GM12892 (cell line): ENCODE data around the gene CDCA5.

Experiments used
- POLR2AphosphoS5 ChIP-seq: IDR thresholded peaks from 2 replicates; pipeline ENCODE4 v1.6.1; 2011; ENCODE audit warnings: low read depth, low read length, control low read depth
- TAF1 ChIP-seq: IDR thresholded peaks from 2 replicates; pipeline ENCODE4 v1.6.1; 2011; ENCODE audit warnings: low read depth, mild to moderate bottlenecking, control low read depth, low read length, borderline replicate concordance

GRCh38 chr11:65066805-65067291 is 17.0 kb downstream of the CDCA5 start:
- TF ChIP-seq TAF1 (no peak), POLR2AphosphoS5 (no peak)
